NCI-H1436 (cell line): ENCODE data around the gene AIP.
A peak's percentile ranks its signal among the peaks of the same experiment; 100 is the strongest.
"Not testable (repeated sequence)": the region's sequence is repeated elsewhere in the genome, so short reads cannot be mapped to it uniquely, and the experiment has no call there.

Experiments
- DNase-seq: peaks from one replicate; lab custom pipeline; 2025; lab: John Stamatoyannopoulos, UW

The AIP gene

GRCh38 chr11:67507242-67507863 lies 24.5 kb downstream of the AIP start:
- DNase-seq: no peak

- DNase-seq: peak; percentile 98
Observed at GRCh38 chr11:67507864-67508485, 25.1 kb downstream of the AIP start, which contains the start of gene CDK2AP2. Gene CDK2AP2 (minus strand): TSS chr11:67508162. CDS start chr11:67508082, 80 bp downstream.

GRCh38 chr11:67508486-67509121 lies 25.8 kb downstream of the AIP start:
- peak; percentile 96 for DNase-seq

GRCh38 chr11:67510023-67510345 lies 27.2 kb downstream of the AIP start:
- DNase-seq: no peak

- DNase-seq: not testable (repeated sequence)
Observed at GRCh38 chr11:67511558-67511957, 28.7 kb downstream of the AIP start.

- no peak for DNase-seq
Observed at GRCh38 chr11:67514116-67514515, 31.3 kb downstream of the AIP start.

GRCh38 chr11:67516806-67517205 lies 34.0 kb downstream of the AIP start:
- no peak for DNase-seq

- no peak for DNase-seq
Observed at GRCh38 chr11:67517784-67518552, 35.1 kb downstream of the AIP start.

- DNase-seq: no peak
Observed at GRCh38 chr11:67519726-67520125, 36.9 kb downstream of the AIP start.

GRCh38 chr11:67520856-67521824 lies 38.3 kb downstream of the AIP start:
- no peak for DNase-seq

GRCh38 chr11:67521924-67522323 lies 39.1 kb downstream of the AIP start:
- DNase-seq: no peak

GRCh38 chr11:67522338-67522737 lies 39.5 kb downstream of the AIP start:
- no peak for DNase-seq

- no peak for DNase-seq
Observed at GRCh38 chr11:67522844-67523555, 40.2 kb downstream of the AIP start, which contains the start of gene CABP2. Gene CABP2 (minus strand): TSS chr11:67523446. CDS start chr11:67523326, 120 bp downstream.

- DNase-seq: no peak
Observed at GRCh38 chr11:67523556-67524479, 41.0 kb downstream of the AIP start.

- DNase-seq: no peak
Observed at GRCh38 chr11:67524480-67524808, 41.6 kb downstream of the AIP start.

- no peak for DNase-seq
Observed at GRCh38 chr11:67525275-67525976, 42.6 kb downstream of the AIP start.

GRCh38 chr11:67528376-67528775 lies 45.5 kb downstream of the AIP start:
- no peak for DNase-seq

GRCh38 chr11:67530282-67530592 lies 47.4 kb downstream of the AIP start:
- no peak for DNase-seq

GRCh38 chr11:67532889-67533288 lies 50.1 kb downstream of the AIP start:
- DNase-seq: no peak
